Panc1 (cell line): ENCODE data around the gene AGBL1. TPM values are rescaled to one million over a fixed set of nuclear protein-coding genes. Genes with fewer than 3 reads are reported as not detected.

Source experiments
- ATAC-seq: fragments of 200-7000 bp; cut with Tn5 transposase; 2 replicates; pipeline ENCODE4 v1.9.1; 2020; ENCODE audit warnings: mild to moderate bottlenecking, moderate library complexity
- BruUV-seq: library from RNA; stranded (reverse); fragments of 400-500 nt; replicated peaks from 2 replicates; lab custom pipeline; 2021; lab: Mats Ljungman, UMichigan
- CTCF ChIA-PET: fragments of 300-600 bp; sonication (Branson Sonifier 250); formaldehyde crosslinking; loops from one replicate; lab custom pipeline; 2022; ENCODE audit warnings: antibody characterized with exemption; lab: Charles Lee
- POLR2A ChIA-PET: fragments of 300-600 bp; sonication (Branson Sonifier 250); formaldehyde crosslinking; loops from one replicate; lab custom pipeline; 2022; ENCODE audit warnings: antibody characterized with exemption; lab: Charles Lee
- DNase-seq: peaks from one replicate; pipeline ENCODE4 v3.0.0-alpha.2; 2010; ENCODE audit warnings: low read depth, low spot score
- H3K27ac ChIP-seq: 2 replicates; pipeline ENCODE4 v1.5.1; 2011; ENCODE audit warnings: mild to moderate bottlenecking, low read length, inconsistent platforms
- H3K27me3 ChIP-seq: fragments of 200-500 bp; sonication (Bioruptor generic); 2 replicates; pipeline ENCODE4 v1.6.0; 2014; ENCODE audit warnings: low read length, inconsistent platforms; ENCODE audit not compliant: control insufficient read depth, insufficient read depth
- H3K36me3 ChIP-seq: fragments of 200-500 bp; sonication (Bioruptor generic); 2 replicates; pipeline ENCODE4 v1.5.1; 2014; ENCODE audit warnings: inconsistent platforms, mild to moderate bottlenecking, low read length, moderate library complexity; ENCODE audit not compliant: control insufficient read depth, insufficient read depth
- H3K4me1 ChIP-seq: 2 replicates; pipeline ENCODE4 v1.5.1; 2011; ENCODE audit warnings: inconsistent platforms, mild to moderate bottlenecking, low read length, moderate library complexity; ENCODE audit not compliant: control insufficient read depth, insufficient read depth
- H3K4me3 ChIP-seq, 2 experiments: 2 replicates each; pipeline ENCODE4 v1.5.1; 2011 to 2012; ENCODE audit warnings: low read depth in 2 of 2, low read length in 2 of 2, mild to moderate bottlenecking in 2 of 2, inconsistent platforms in 1 of 2, moderate library complexity in 1 of 2
- H3K9me3 ChIP-seq: fragments of 200-500 bp; sonication (Bioruptor generic); 2 replicates; pipeline ENCODE4 v1.5.1; 2014; ENCODE audit warnings: low read depth, mild to moderate bottlenecking, inconsistent platforms, low read length, moderate library complexity; ENCODE audit not compliant: control insufficient read depth, insufficient read depth
- POLR2AphosphoS5 ChIP-seq: IDR thresholded peaks from 2 replicates; pipeline ENCODE4 v1.6.1; 2012; ENCODE audit warnings: mild to moderate bottlenecking, low read depth, low read length, moderate library complexity
- SIN3A ChIP-seq: IDR thresholded peaks from 2 replicates; pipeline ENCODE4 v1.6.1; 2012; ENCODE audit warnings: low read depth, mild to moderate bottlenecking, low read length, moderate library complexity, borderline replicate concordance; ENCODE audit not compliant: insufficient read depth
- TCF7L2 ChIP-seq: IDR thresholded peaks from 2 replicates; pipeline ENCODE4 v1.6.1; 2011; ENCODE audit warnings: mild to moderate bottlenecking, low read depth, low read length, inconsistent platforms
- in situ Hi-C: cut with HindIII; loops from 2 replicates; pipeline ENCODE4 v1.10.0; 2016; ENCODE audit warnings: low sequenced_read_pairs, low pct_unique_long_range_greater_than_20kb
- intact Hi-C: fragments of 100-400 bp; cut with micrococcal nuclease; formaldehyde crosslinking; loops from one replicate; pipeline ENCODE4 v1.10.0; 2022; ENCODE audit not compliant: unreplicated experiment
- total RNA-seq: library from RNA; stranded (reverse); gene quantifications from one replicate; pipeline ENCODE4 v1.2.1, GENCODE V29; 2021; ENCODE audit not compliant: unreplicated experiment
- TF ChIP-seq, protein P1 (sequence below), 2 experiments: IDR thresholded peaks; 2 replicates each; pipeline ENCODE4 v1.6.1; 2011 to 2012; ENCODE audit warnings: low read depth in 2 of 2, control low read depth in 1 of 2, low read length in 1 of 2, mild to moderate bottlenecking in 1 of 2, moderate library complexity in 1 of 2; ENCODE audit not compliant: insufficient read depth in 1 of 2
- TF ChIP-seq, protein P2 (sequence below): fragments of 450-650 bp; IDR thresholded peaks from 2 replicates; pipeline ENCODE4 v1.5.1; 2017; ENCODE audit warnings: mild to moderate bottlenecking

The AGBL1 gene
- total RNA-seq, 1 experiment from 2014 or later: not detected

- no peaks in the 10 kb centered on the region for H3K27me3 ChIP-seq
- TF ChIP-seq SIN3A: no peak
- TF ChIP-seq TCF7L2: no peak
- no peak for TF ChIP-seq POLR2AphosphoS5
- TF ChIP-seq, protein P1, sequence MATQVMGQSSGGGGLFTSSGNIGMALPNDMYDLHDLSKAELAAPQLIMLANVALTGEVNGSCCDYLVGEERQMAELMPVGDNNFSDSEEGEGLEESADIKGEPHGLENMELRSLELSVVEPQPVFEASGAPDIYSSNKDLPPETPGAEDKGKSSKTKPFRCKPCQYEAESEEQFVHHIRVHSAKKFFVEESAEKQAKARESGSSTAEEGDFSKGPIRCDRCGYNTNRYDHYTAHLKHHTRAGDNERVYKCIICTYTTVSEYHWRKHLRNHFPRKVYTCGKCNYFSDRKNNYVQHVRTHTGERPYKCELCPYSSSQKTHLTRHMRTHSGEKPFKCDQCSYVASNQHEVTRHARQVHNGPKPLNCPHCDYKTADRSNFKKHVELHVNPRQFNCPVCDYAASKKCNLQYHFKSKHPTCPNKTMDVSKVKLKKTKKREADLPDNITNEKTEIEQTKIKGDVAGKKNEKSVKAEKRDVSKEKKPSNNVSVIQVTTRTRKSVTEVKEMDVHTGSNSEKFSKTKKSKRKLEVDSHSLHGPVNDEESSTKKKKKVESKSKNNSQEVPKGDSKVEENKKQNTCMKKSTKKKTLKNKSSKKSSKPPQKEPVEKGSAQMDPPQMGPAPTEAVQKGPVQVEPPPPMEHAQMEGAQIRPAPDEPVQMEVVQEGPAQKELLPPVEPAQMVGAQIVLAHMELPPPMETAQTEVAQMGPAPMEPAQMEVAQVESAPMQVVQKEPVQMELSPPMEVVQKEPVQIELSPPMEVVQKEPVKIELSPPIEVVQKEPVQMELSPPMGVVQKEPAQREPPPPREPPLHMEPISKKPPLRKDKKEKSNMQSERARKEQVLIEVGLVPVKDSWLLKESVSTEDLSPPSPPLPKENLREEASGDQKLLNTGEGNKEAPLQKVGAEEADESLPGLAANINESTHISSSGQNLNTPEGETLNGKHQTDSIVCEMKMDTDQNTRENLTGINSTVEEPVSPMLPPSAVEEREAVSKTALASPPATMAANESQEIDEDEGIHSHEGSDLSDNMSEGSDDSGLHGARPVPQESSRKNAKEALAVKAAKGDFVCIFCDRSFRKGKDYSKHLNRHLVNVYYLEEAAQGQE (IDR thresholded peaks at IDR 0.05; ENCODE audit: insufficient read depth in 1 of 2, low read depth in 2 of 2, low read length in 1 of 2): no peak
- TF ChIP-seq, protein P2, sequence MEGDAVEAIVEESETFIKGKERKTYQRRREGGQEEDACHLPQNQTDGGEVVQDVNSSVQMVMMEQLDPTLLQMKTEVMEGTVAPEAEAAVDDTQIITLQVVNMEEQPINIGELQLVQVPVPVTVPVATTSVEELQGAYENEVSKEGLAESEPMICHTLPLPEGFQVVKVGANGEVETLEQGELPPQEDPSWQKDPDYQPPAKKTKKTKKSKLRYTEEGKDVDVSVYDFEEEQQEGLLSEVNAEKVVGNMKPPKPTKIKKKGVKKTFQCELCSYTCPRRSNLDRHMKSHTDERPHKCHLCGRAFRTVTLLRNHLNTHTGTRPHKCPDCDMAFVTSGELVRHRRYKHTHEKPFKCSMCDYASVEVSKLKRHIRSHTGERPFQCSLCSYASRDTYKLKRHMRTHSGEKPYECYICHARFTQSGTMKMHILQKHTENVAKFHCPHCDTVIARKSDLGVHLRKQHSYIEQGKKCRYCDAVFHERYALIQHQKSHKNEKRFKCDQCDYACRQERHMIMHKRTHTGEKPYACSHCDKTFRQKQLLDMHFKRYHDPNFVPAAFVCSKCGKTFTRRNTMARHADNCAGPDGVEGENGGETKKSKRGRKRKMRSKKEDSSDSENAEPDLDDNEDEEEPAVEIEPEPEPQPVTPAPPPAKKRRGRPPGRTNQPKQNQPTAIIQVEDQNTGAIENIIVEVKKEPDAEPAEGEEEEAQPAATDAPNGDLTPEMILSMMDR: no peak
- ChIA-PET CTCF (no interaction called here), POLR2A (no interaction called here)
- H3K4me3 ChIP-seq: no peak overlapping the region
- no peaks in the 10 kb centered on the region for H3K4me1 ChIP-seq
- no peaks in the 10 kb centered on the region for H3K36me3 ChIP-seq
- ATAC-seq (no peak), DNase-seq (no peak)
- in situ Hi-C loops (no loop called here), intact Hi-C loops (no loop called here)
- 0 out of 2 replicates have a peak, but pooled peaks cover 2% of the 10 kb centered on the region for H3K9me3 ChIP-seq
- no TSS peak for BruUV-seq
- no peak overlapping the region for H3K27ac ChIP-seq
These were observed 512.5 kb downstream of the AGBL1 start for GRCh38 chr15:86591994-86592735.

DNA sequence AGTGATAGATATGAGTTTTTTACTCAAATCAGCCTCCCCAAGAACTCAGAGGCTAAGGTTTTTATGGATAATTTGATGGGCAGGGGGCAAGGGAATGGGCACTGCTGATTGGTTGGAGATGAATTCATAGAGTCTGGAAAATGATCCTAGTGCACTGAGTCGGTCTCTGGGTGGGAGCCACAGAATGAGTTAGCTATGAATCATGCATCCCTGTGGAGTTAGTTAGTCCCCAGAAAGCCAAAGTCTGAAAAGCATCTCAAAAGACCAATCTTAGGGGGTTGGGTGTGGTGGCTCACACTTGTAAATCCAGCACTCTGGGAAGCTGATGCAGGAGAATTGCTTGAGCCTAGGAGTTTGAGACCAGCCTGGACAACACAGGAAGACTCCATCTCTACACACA, 516.1 kb downstream of the AGBL1 start:
- no peak for TF ChIP-seq POLR2AphosphoS5
- TF ChIP-seq TCF7L2: no peak
- TF ChIP-seq, protein P1 (IDR thresholded peaks at IDR 0.05; ENCODE audit: insufficient read depth in 1 of 2, low read depth in 2 of 2, low read length in 1 of 2): no peak
- TF ChIP-seq SIN3A: no peak
- TF ChIP-seq, protein P2: no peak
- ChIA-PET POLR2A (no interaction called here), CTCF (no interaction called here)
- Histone ChIP-seq H3K27ac (no peak overlapping the region), H3K4me1 (no peaks in the 10 kb centered on the region), H3K9me3 (0 out of 2 replicates have a peak, but pooled peaks cover 2% of the 10 kb centered on the region), H3K36me3 (no peaks in the 10 kb centered on the region), H3K4me3 (no peak overlapping the region), H3K27me3 (no peaks in the 10 kb centered on the region)
- intact Hi-C loops: no loop called here
- ATAC-seq: no peak
- no TSS peak for BruUV-seq
- in situ Hi-C loops: no loop called here
- no peak for DNase-seq
